NOMO-1 treated with dmso at 0.1 percent for 144 hours (cell line): Measurements from ENCODE around the gene CDK5RAP2.
"Not testable (repeated sequence)": the region's sequence is repeated elsewhere in the genome, so short reads cannot be mapped to it uniquely, and the experiment has no call there.

Experiments used
- DNase-seq: peaks from one replicate; lab custom pipeline; 2025; ENCODE audit not compliant: unreplicated experiment; lab: John Stamatoyannopoulos, UW

Gene CDK5RAP2

GRCh38 chr9:120580051-120580896 lies at the start of gene CDK5RAP2:
TSS of gene CDK5RAP2 (minus strand) at chr9:120580167. CDS start at chr9:120579978, 189 bp downstream.
- DNase-seq = peak; percentile 98

- not testable (repeated sequence) for DNase-seq
Observed at GRCh38 chr9:120628925-120629497, 49.0 kb upstream of the CDK5RAP2 start.

DNA sequence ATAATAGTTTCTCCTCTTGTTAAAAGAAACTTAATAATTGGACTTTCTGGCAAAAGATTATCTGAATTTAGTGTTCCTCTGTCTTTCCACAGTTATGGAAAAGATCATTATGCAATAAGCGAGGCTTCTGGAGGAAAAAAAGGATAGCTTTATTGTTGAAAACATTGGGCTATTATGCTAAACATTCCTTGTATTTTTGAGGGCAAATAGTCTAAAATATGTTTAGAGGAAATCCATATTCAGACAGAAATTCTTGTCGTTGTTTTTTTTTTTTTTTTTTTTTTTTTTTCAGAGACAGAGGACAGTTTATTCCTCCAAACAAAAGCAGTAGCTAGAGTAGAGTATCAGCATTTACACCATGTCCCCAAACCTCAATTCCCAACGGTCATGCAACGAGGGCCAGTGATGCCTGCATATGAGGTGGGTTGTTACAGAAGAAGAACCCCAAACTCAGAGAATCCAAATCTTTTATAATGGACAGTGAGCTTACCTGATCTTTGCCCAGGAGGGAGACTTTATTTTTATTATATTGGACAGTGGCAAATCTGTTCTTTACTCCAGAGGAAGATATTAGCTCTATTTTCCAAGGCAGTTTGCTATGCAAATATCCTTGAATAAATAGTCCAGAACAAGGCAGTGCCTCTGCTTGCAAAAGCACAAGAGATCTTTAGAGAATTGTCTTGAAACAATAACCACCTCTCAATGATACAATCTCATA lies 48.4 kb upstream of the CDK5RAP2 start:
- no peak for DNase-seq

- no peak for DNase-seq
Observed at GRCh38 chr9:120627073-120627472, 47.1 kb upstream of the CDK5RAP2 start.

DNA sequence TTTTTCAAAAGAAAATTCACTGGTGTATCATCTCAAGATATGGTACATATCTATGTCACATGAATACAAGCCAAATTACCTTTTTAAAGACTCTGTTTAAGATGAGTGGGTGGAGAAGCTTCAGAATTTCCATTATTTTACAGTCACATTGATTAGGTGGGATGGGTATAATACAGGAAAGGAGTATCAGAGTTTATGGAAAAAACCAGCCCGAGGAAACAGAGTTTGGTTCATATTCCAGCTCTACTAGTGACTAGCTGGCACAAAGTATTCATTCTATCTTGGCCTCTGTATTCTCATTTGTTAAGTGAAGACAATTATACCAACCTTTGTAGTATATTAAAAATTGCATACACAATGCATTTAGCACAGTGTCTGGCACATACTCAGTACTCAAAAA lies 46.5 kb upstream of the CDK5RAP2 start:
- DNase-seq = no peak

- DNase-seq = no peak
Observed at GRCh38 chr9:120625222-120625621, 45.3 kb upstream of the CDK5RAP2 start.

DNA sequence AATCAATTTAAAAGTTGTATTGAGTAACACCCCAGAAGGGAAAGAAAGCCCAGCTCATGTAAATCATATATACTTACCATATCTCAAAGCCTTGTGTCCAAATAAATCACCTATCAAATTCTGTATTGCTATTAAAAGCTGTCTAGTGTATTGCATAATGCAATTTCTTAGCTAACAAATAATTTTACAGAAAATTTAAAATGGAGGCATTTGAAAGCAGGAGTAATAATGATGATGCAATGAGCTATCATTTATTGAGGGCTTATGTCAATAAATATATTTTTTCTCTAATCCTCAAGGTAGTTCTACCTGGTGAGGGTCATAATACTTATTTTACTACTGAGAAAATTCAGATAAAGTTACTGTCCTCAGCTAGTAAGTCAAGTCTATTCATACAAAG lies 42.8 kb upstream of the CDK5RAP2 start:
- no peak for DNase-seq

GRCh38 chr9:120621941-120622340 lies 42.0 kb upstream of the CDK5RAP2 start:
- DNase-seq = no peak

- DNase-seq = no peak
Observed at GRCh38 chr9:120619751-120620655, 40.0 kb upstream of the CDK5RAP2 start.

- DNase-seq = no peak
Observed at GRCh38 chr9:120616966-120617935, 37.3 kb upstream of the CDK5RAP2 start.

- DNase-seq = no peak
Observed at GRCh38 chr9:120612218-120612617, 32.3 kb upstream of the CDK5RAP2 start.

- no peak for DNase-seq
Observed at GRCh38 chr9:120611690-120612068, 31.7 kb upstream of the CDK5RAP2 start.

DNA sequence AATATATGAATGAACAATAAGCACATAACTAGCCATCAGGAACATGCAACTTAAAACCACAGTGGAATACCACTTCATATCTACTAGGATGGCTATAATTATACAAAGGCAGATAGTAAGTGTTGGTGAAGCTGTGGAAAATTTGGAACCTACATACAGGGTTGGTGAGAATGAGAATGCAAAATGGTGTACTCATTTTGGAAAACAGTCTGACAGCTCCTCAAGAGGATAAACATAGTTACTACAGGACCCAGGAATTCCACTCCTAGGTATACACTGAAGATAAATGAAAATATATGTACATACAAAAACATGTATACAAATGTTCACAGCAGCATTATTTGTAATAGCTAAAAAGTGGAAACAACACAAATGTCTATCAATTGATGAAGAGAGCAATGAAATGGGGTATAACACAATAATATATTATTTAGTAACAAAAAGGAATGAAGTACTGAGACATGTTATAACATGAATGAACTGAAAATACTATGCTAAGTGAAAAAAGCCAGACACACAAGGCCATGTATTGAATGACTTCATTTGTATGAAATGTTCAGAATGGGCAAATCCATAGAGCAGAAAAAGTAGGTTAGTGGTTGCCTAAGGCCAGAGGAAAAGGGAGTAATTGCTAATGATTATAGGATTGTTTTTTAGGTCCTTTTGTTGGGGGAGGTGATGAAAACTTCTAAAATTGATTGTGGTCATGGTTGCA lies 31.2 kb upstream of the CDK5RAP2 start:
- no peak for DNase-seq

GRCh38 chr9:120609636-120610035 lies 29.7 kb upstream of the CDK5RAP2 start:
- DNase-seq = no peak

DNA sequence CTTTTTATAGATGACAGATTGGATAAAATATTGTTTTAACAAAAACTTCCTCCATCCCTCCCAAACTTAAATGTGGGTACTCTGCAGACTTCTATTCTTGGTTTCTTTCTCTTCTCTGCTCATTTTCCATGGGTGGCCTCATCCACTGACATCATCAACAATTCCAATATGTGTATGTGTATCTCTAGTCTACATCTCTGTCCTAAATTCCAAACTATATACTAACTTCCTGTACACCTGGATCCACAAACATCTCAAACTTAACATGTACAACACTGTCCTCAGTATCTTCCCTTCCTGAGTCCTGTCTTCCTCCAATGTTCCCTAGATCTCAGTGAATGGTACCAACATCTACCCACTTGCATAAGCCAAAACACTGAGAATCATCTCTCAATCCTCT lies 28.5 kb upstream of the CDK5RAP2 start:
- no peak for DNase-seq

DNA sequence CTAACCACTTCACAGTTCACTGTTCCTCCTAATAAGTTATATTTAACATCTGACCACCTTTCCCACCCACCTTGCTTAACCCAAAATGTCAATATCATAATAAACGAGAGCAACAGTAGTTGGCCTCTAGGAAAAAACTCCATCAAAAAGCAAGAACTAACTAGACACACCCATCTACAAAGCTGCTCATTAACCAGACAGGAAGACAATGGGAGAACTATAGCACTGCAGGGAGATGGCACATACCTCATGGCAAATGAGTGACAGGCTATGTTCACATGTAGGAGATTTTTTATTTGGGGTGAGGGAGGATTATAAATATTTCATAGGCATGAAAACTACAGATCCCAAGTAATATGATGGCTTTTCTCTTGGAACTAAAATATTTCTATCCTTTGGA lies 23.6 kb upstream of the CDK5RAP2 start:
- no peak for DNase-seq

- DNase-seq = no peak
Observed at GRCh38 chr9:120603010-120603409, 23.0 kb upstream of the CDK5RAP2 start.

- no peak for DNase-seq
Observed at GRCh38 chr9:120593955-120594277, 13.9 kb upstream of the CDK5RAP2 start.

GRCh38 chr9:120593250-120593954 lies 13.4 kb upstream of the CDK5RAP2 start:
- DNase-seq = no peak
